ENCODE data around the gene DHRS11. TPM values are rescaled to one million over a fixed set of nuclear protein-coding genes. Genes with fewer than 3 reads are reported as not detected.

Gene DHRS11
- total RNA-seq, 3 donors from 2014 or later (not counting 1 experiment from before 2014, with no cell fraction given) = 2.7 to 6.0 (median 4.9) TPM

GRCh38 chr17:36578671-36579070 lies 13.0 kb upstream of the DHRS11 start:
- WGBS (ENCODE audit: insufficient coverage) = 100% methylated on average over 2 of the region's 2 CpGs
- no peak for TF ChIP-seq CTCF (IDR thresholded peaks at IDR 0.05)
- no peaks in the 10 kb centered on the region for H3K4me1 ChIP-seq (ENCODE audit: control insufficient read depth, insufficient read depth, low read length)
- Mint-ChIP-seq H3K4me3 (no peak overlapping the region), H3K9me3 (no peaks in the 10 kb centered on the region), H3K4me1 (peaks cover 16 to 30% of the 10 kb centered on the region in 2 donors), H3K27me3 (ENCODE audit: low read depth in 2 of 2) (no peaks in the 10 kb centered on the region), H3K36me3 (peaks cover 8% of the 10 kb centered on the region), H3K27ac (no peak overlapping the region)
- no peak overlapping the region for H3K27ac ChIP-seq (ENCODE audit: low read length)
- DNase-seq (no peak), ATAC-seq (no peak)
- H3K9me3 ChIP-seq (ENCODE audit: control insufficient read depth, insufficient read depth, low read length) = no peaks in the 10 kb centered on the region
- intact Hi-C loops (cut with micrococcal nuclease) = no loop called here
- no peak overlapping the region for H3K4me3 ChIP-seq (ENCODE audit: low read length)
- H3K27me3 ChIP-seq (ENCODE audit: control insufficient read depth, insufficient read depth, low read length) = no peaks in the 10 kb centered on the region
- H3K36me3 ChIP-seq (ENCODE audit: control insufficient read depth, insufficient read depth, low read length) = peaks cover 52% of the 10 kb centered on the region

GRCh38 chr17:36583787-36584186 lies 7.9 kb upstream of the DHRS11 start:
- Mint-ChIP-seq H3K9me3 (no peaks in the 10 kb centered on the region), H3K27ac (no peak overlapping the region), H3K4me3 (no peak overlapping the region), H3K27me3 (ENCODE audit: low read depth in 2 of 2) (no peaks in the 10 kb centered on the region), H3K36me3 (peaks cover 13% of the 10 kb centered on the region), H3K4me1 (peaks cover 0 to 5% of the 10 kb centered on the region in 2 donors)
- intact Hi-C loops (cut with micrococcal nuclease) = no loop called here
- H3K9me3 ChIP-seq (ENCODE audit: control insufficient read depth, insufficient read depth, low read length) = no peaks in the 10 kb centered on the region
- WGBS (ENCODE audit: insufficient coverage) = 100% methylated on average over 1 of the region's 1 CpG
- no peaks in the 10 kb centered on the region for H3K27me3 ChIP-seq (ENCODE audit: control insufficient read depth, insufficient read depth, low read length)
- no peak overlapping the region for H3K27ac ChIP-seq (ENCODE audit: low read length)
- ATAC-seq = no peak
- H3K4me3 ChIP-seq (ENCODE audit: low read length) = no peak overlapping the region
- no peak for DNase-seq
- peaks cover 65% of the 10 kb centered on the region for H3K36me3 ChIP-seq (ENCODE audit: control insufficient read depth, insufficient read depth, low read length)
- no peaks in the 10 kb centered on the region for H3K4me1 ChIP-seq (ENCODE audit: control insufficient read depth, insufficient read depth, low read length)
- TF ChIP-seq CTCF (IDR thresholded peaks at IDR 0.05) = no peak

- ATAC-seq (no peak), DNase-seq (no peak)
- TF ChIP-seq CTCF (IDR thresholded peaks at IDR 0.05) = no peak
- Mint-ChIP-seq H3K27ac (no peak overlapping the region), H3K4me1 (peaks cover 4 to 14% of the 10 kb centered on the region in 2 donors), H3K27me3 (ENCODE audit: low read depth in 2 of 2) (no peaks in the 10 kb centered on the region), H3K9me3 (no peaks in the 10 kb centered on the region), H3K4me3 (no peak overlapping the region), H3K36me3 (peaks cover 7% of the 10 kb centered on the region)
- intact Hi-C loops (cut with micrococcal nuclease) = no loop called here
- WGBS (ENCODE audit: insufficient coverage) = 90% methylated on average over 1 of the region's 2 CpGs
- H3K4me3 ChIP-seq (ENCODE audit: low read length) = no peak overlapping the region
- H3K27me3 ChIP-seq (ENCODE audit: control insufficient read depth, insufficient read depth, low read length) = no peaks in the 10 kb centered on the region
- no peaks in the 10 kb centered on the region for H3K9me3 ChIP-seq (ENCODE audit: control insufficient read depth, insufficient read depth, low read length)
- no peak overlapping the region for H3K27ac ChIP-seq (ENCODE audit: low read length)
- peaks cover 1% of the 10 kb centered on the region for H3K4me1 ChIP-seq (ENCODE audit: control insufficient read depth, insufficient read depth, low read length)
- peaks cover 61% of the 10 kb centered on the region for H3K36me3 ChIP-seq (ENCODE audit: control insufficient read depth, insufficient read depth, low read length)
Measured at GRCh38 chr17:36586138-36586537, 5.5 kb upstream of the DHRS11 start.

- Histone ChIP-seq H3K27ac (ENCODE audit: low read length) (no peak overlapping the region), H3K27me3 (ENCODE audit: control insufficient read depth, insufficient read depth, low read length) (no peaks in the 10 kb centered on the region), H3K36me3 (ENCODE audit: control insufficient read depth, insufficient read depth, low read length) (peaks cover 35% of the 10 kb centered on the region), H3K4me3 (ENCODE audit: low read length) (no peak overlapping the region), H3K9me3 (ENCODE audit: control insufficient read depth, insufficient read depth, low read length) (no peaks in the 10 kb centered on the region), H3K4me1 (ENCODE audit: control insufficient read depth, insufficient read depth, low read length) (peaks cover 17% of the 10 kb centered on the region)
- H3K27ac Mint-ChIP-seq = peak overlapping the region; percentile 56 to 86
- TF ChIP-seq CTCF (IDR thresholded peaks at IDR 0.05) = no peak
- no peaks in the 10 kb centered on the region for H3K9me3 Mint-ChIP-seq
- DNase-seq (no peak), ATAC-seq (peak in 1 of 3 donors; percentile 71)
- H3K36me3 Mint-ChIP-seq = peaks cover 7% of the 10 kb centered on the region
- WGBS (ENCODE audit: insufficient coverage) = 30% methylated on average over 2 of the region's 2 CpGs
- H3K27me3 Mint-ChIP-seq (ENCODE audit: low read depth in 2 of 2) = peaks cover 0 to 5% of the 10 kb centered on the region in 2 donors
- H3K4me1 Mint-ChIP-seq = peaks cover 9 to 31% of the 10 kb centered on the region in 2 donors
- intact Hi-C loops (cut with micrococcal nuclease) = no loop called here
- peak overlapping the region; percentile 75 for H3K4me3 Mint-ChIP-seq
Measured at GRCh38 chr17:36590082-36590481, 1.6 kb upstream of the DHRS11 start.
